ENCODE measurements around the gene HPS3.
"Not testable (repeated sequence)": the region's sequence is repeated elsewhere in the genome, so short reads cannot be mapped to it uniquely, and the experiment has no call there.

HPS3 gene

GRCh38 chr3:149207475-149207874 is 78.0 kb downstream of the HPS3 start:
- Histone ChIP-seq H3K27ac (ENCODE audit: low read length) (no peak overlapping the region), H3K9me3 (ENCODE audit: control insufficient read depth, insufficient read depth, low read length) (no peaks in the 10 kb centered on the region), H3K27me3 (ENCODE audit: control insufficient read depth, insufficient read depth, low read length) (no peaks in the 10 kb centered on the region), H3K4me3 (ENCODE audit: low read length) (no peak overlapping the region), H3K4me1 (ENCODE audit: control insufficient read depth, insufficient read depth, low read length) (peaks cover 3% of the 10 kb centered on the region; the same call in 1 of the 2 replicates), H3K36me3 (ENCODE audit: control insufficient read depth, insufficient read depth, low read length) (no peaks in the 10 kb centered on the region)
- DNase-seq (ENCODE audit: low read depth, low spot score), result no peak
- no CpG with 5 or more reads among the region's 2 CpGs for WGBS (ENCODE audit: insufficient coverage, insufficient read length)

- Histone ChIP-seq H3K4me3 (ENCODE audit: low read length) (no peak overlapping the region), H3K36me3 (ENCODE audit: control insufficient read depth, insufficient read depth, low read length) (no peaks in the 10 kb centered on the region), H3K9me3 (ENCODE audit: control insufficient read depth, insufficient read depth, low read length) (no peaks in the 10 kb centered on the region), H3K27me3 (ENCODE audit: control insufficient read depth, insufficient read depth, low read length) (no peaks in the 10 kb centered on the region), H3K27ac (ENCODE audit: low read length) (no peak overlapping the region), H3K4me1 (ENCODE audit: control insufficient read depth, insufficient read depth, low read length) (no peaks in the 10 kb centered on the region)
- 86% methylated on average over 1 of the region's 4 CpGs for WGBS (ENCODE audit: insufficient coverage, insufficient read length)
- DNase-seq (ENCODE audit: low read depth, low spot score), result no peak
These were observed 80.0 kb downstream of the HPS3 start for GRCh38 chr3:149209431-149209830.

- Histone ChIP-seq H3K27ac (ENCODE audit: low read length) (no peak overlapping the region), H3K4me1 (ENCODE audit: control insufficient read depth, insufficient read depth, low read length) (no peaks in the 10 kb centered on the region), H3K9me3 (ENCODE audit: control insufficient read depth, insufficient read depth, low read length) (no peaks in the 10 kb centered on the region), H3K36me3 (ENCODE audit: control insufficient read depth, insufficient read depth, low read length) (no peaks in the 10 kb centered on the region), H3K27me3 (ENCODE audit: control insufficient read depth, insufficient read depth, low read length) (no peaks in the 10 kb centered on the region), H3K4me3 (ENCODE audit: low read length) (no peak overlapping the region)
- no CpG with 5 or more reads among the region's 1 CpG for WGBS (ENCODE audit: insufficient coverage, insufficient read length)
- no peak for DNase-seq (ENCODE audit: low read depth, low spot score)
These were observed 82.9 kb downstream of the HPS3 start for GRCh38 chr3:149212386-149212785.

GRCh38 chr3:149214702-149215101 is 85.3 kb downstream of the HPS3 start:
- no CpG with 5 or more reads among the region's 1 CpG for WGBS (ENCODE audit: insufficient coverage, insufficient read length)

GRCh38 chr3:149215515-149215914 is 86.1 kb downstream of the HPS3 start:
- WGBS (ENCODE audit: insufficient coverage, insufficient read length), result no CpG with 5 or more reads among the region's 2 CpGs
- DNase-seq (ENCODE audit: low read depth, low spot score), result no peak
- Histone ChIP-seq H3K4me3 (ENCODE audit: low read length) (no peak overlapping the region), H3K27me3 (ENCODE audit: control insufficient read depth, insufficient read depth, low read length) (no peaks in the 10 kb centered on the region), H3K36me3 (ENCODE audit: control insufficient read depth, insufficient read depth, low read length) (no peaks in the 10 kb centered on the region), H3K27ac (ENCODE audit: low read length) (no peak overlapping the region), H3K4me1 (ENCODE audit: control insufficient read depth, insufficient read depth, low read length) (no peaks in the 10 kb centered on the region), H3K9me3 (ENCODE audit: control insufficient read depth, insufficient read depth, low read length) (no peaks in the 10 kb centered on the region)

More at GRCh38 chr3:149214702-149215101, 85.3 kb downstream of the HPS3 start:
- H3K4me3 ChIP-seq (ENCODE audit: low read length), result no peak overlapping the region
- H3K9me3 ChIP-seq (ENCODE audit: control insufficient read depth, insufficient read depth, low read length), result no peaks in the 10 kb centered on the region
- DNase-seq (ENCODE audit: low read depth, low spot score), result no peak
- H3K4me1 ChIP-seq (ENCODE audit: control insufficient read depth, insufficient read depth, low read length), result no peaks in the 10 kb centered on the region
- no peaks in the 10 kb centered on the region for H3K36me3 ChIP-seq (ENCODE audit: control insufficient read depth, insufficient read depth, low read length)
- no peak overlapping the region for H3K27ac ChIP-seq (ENCODE audit: low read length)
- H3K27me3 ChIP-seq (ENCODE audit: control insufficient read depth, insufficient read depth, low read length), result no peaks in the 10 kb centered on the region

- H3K4me1 ChIP-seq (ENCODE audit: control insufficient read depth, insufficient read depth, low read length), result no peaks in the 10 kb centered on the region
- no peak overlapping the region for H3K27ac ChIP-seq (ENCODE audit: low read length)
- H3K4me3 ChIP-seq (ENCODE audit: low read length), result no peak overlapping the region
- no peaks in the 10 kb centered on the region for H3K27me3 ChIP-seq (ENCODE audit: control insufficient read depth, insufficient read depth, low read length)
- DNase-seq (ENCODE audit: low read depth, low spot score), result no peak
- H3K9me3 ChIP-seq (ENCODE audit: control insufficient read depth, insufficient read depth, low read length), result no peaks in the 10 kb centered on the region
- no CpG with 5 or more reads among the region's 4 CpGs for WGBS (ENCODE audit: insufficient coverage, insufficient read length)
- H3K36me3 ChIP-seq (ENCODE audit: control insufficient read depth, insufficient read depth, low read length), result no peaks in the 10 kb centered on the region
These were observed 86.9 kb downstream of the HPS3 start for GRCh38 chr3:149216193-149216869.

- no peak overlapping the region for H3K4me3 ChIP-seq (ENCODE audit: low read length)
- no CpG with 5 or more reads among the region's 5 CpGs for WGBS (ENCODE audit: insufficient coverage, insufficient read length)
These were observed 87.9 kb downstream of the HPS3 start for GRCh38 chr3:149217347-149217746.

GRCh38 chr3:149219380-149220121 is 90.1 kb downstream of the HPS3 start:
- H3K27me3 ChIP-seq (ENCODE audit: control insufficient read depth, insufficient read depth, low read length); H3K4me1 ChIP-seq (ENCODE audit: control insufficient read depth, insufficient read depth, low read length); H3K9me3 ChIP-seq (ENCODE audit: control insufficient read depth, insufficient read depth, low read length); DNase-seq (ENCODE audit: low read depth, low spot score); H3K27ac ChIP-seq (ENCODE audit: low read length); H3K4me3 ChIP-seq (ENCODE audit: low read length); H3K36me3 ChIP-seq (ENCODE audit: control insufficient read depth, insufficient read depth, low read length): not testable (repeated sequence)
- WGBS (ENCODE audit: insufficient coverage, insufficient read length), result no CpG with 5 or more reads among the region's 1 CpG

More at GRCh38 chr3:149217347-149217746, 87.9 kb downstream of the HPS3 start:
- DNase-seq (ENCODE audit: low read depth, low spot score), result no peak
- no peak overlapping the region for H3K27ac ChIP-seq (ENCODE audit: low read length)
- H3K4me1 ChIP-seq (ENCODE audit: control insufficient read depth, insufficient read depth, low read length), result no peaks in the 10 kb centered on the region
- no peaks in the 10 kb centered on the region for H3K9me3 ChIP-seq (ENCODE audit: control insufficient read depth, insufficient read depth, low read length)
- H3K36me3 ChIP-seq (ENCODE audit: control insufficient read depth, insufficient read depth, low read length), result no peaks in the 10 kb centered on the region
- H3K27me3 ChIP-seq (ENCODE audit: control insufficient read depth, insufficient read depth, low read length), result no peaks in the 10 kb centered on the region

GRCh38 chr3:149221783-149222517 is 92.5 kb downstream of the HPS3 start, which contains the start of gene CP:
Gene CP (minus strand): TSS chr3:149221829. CDS start chr3:149221792, 37 bp downstream.
- H3K4me3 ChIP-seq (ENCODE audit: low read length), result no peak within 1 kb of the TSS
- no peaks in the 10 kb centered on the region for H3K9me3 ChIP-seq (ENCODE audit: control insufficient read depth, insufficient read depth, low read length)
- no peak within 1 kb of the TSS for H3K27ac ChIP-seq (ENCODE audit: low read length)
- no peaks in the 10 kb centered on the region for H3K27me3 ChIP-seq (ENCODE audit: control insufficient read depth, insufficient read depth, low read length)
- WGBS (ENCODE audit: insufficient coverage, insufficient read length), result no CpG with 5 or more reads among the region's 3 CpGs
- DNase-seq (ENCODE audit: low read depth, low spot score), result no peak
- H3K4me1 ChIP-seq (ENCODE audit: control insufficient read depth, insufficient read depth, low read length), result no peaks in the 10 kb centered on the region
- H3K36me3 ChIP-seq (ENCODE audit: control insufficient read depth, insufficient read depth, low read length), result no peaks in the 10 kb centered on the region

All from iPS DF 6.9 (cell line).